ENCODE data around the gene EDN1.

DNA sequence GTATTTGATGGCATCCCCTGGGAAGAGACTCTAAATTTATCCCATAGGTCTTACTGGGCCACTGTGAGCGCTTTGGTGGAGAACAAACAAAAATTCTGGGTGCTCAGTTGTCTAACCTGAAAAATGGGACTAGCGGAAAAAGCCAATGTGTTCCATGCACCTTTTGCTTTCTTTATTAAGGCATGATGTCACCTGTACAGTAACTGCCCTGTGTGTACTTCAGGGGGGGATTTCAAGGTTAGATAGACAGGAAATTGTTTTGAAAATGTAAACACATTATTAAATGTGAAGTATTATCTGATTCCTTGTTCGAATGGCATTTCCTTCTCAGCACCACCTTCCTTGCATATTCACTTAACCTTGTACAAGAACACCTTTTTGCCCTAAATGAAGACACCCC is 1.2 kb upstream of the EDN1 start:
- no peak for TF ChIP-seq EZH2 (IDR thresholded peaks at IDR 0.05; ENCODE audit: borderline replicate concordance, low read depth, low read length, severe bottlenecking)
- no peak for TF ChIP-seq CTCF (IDR thresholded peaks at IDR 0.05; ENCODE audit: borderline replicate concordance, extremely low read depth, low read length, poor library complexity, severe bottlenecking)

Measured in DND-41 (cell line).